ENCODE data around the gene SLC35B4. TPM values are rescaled to one million over a fixed set of nuclear protein-coding genes. Genes with fewer than 3 reads are reported as not detected.

The SLC35B4 gene, protein sequence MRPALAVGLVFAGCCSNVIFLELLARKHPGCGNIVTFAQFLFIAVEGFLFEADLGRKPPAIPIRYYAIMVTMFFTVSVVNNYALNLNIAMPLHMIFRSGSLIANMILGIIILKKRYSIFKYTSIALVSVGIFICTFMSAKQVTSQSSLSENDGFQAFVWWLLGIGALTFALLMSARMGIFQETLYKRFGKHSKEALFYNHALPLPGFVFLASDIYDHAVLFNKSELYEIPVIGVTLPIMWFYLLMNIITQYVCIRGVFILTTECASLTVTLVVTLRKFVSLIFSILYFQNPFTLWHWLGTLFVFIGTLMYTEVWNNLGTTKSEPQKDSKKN
- 10 to 100 TPM in 2 of 4 donors, 1 to 10 TPM in 2; 4.5 to 13.2 (median 10.2) TPM for total RNA-seq

DNA sequence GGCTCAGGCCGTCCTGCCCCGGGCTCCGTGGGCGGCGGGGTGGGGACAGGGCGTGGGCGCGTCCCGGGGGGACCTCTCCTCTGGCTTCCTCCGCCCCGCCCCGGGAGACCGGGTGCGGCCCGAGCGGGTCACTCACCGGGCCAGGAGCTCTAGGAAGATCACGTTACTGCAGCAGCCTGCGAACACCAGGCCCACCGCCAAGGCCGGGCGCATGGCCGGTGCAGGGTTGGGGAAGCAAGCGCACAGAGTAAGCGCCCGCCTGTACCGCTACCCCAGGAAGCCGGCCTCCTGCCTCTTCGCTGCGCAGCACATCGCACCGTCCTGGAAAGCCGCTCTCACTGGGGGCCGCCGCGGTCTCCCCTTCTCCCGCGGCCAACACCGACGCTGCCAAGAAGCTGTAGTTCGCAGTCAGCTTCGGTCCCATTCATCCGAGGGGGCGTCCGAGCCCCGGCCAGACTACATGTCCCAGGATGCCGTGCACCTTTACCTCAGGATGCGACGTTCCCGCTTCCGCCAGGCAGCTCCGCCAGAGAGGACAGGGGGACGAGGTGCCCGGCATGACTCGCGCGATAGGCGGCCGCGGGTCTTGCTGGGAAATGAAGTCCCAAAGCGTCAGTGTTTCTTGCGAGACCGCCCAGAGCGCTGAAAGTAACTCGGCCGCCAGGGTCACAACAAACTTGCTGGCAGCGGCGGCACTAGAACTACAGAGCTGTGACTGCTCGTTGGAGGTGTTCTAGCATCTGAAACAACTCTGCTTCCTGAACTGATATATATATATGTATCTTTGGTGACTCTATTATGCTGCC lies at the start of gene SLC35B4:
Gene SLC35B4, minus strand, starts transcription at position 392 of the 806 bp plus-strand sequence. Its CDS starts 179 bp downstream, at position 213.
- TF ChIP-seq, protein P1, sequence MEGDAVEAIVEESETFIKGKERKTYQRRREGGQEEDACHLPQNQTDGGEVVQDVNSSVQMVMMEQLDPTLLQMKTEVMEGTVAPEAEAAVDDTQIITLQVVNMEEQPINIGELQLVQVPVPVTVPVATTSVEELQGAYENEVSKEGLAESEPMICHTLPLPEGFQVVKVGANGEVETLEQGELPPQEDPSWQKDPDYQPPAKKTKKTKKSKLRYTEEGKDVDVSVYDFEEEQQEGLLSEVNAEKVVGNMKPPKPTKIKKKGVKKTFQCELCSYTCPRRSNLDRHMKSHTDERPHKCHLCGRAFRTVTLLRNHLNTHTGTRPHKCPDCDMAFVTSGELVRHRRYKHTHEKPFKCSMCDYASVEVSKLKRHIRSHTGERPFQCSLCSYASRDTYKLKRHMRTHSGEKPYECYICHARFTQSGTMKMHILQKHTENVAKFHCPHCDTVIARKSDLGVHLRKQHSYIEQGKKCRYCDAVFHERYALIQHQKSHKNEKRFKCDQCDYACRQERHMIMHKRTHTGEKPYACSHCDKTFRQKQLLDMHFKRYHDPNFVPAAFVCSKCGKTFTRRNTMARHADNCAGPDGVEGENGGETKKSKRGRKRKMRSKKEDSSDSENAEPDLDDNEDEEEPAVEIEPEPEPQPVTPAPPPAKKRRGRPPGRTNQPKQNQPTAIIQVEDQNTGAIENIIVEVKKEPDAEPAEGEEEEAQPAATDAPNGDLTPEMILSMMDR (IDR thresholded peaks at IDR 0.05; ENCODE audit: low read depth), result no peak

DNA sequence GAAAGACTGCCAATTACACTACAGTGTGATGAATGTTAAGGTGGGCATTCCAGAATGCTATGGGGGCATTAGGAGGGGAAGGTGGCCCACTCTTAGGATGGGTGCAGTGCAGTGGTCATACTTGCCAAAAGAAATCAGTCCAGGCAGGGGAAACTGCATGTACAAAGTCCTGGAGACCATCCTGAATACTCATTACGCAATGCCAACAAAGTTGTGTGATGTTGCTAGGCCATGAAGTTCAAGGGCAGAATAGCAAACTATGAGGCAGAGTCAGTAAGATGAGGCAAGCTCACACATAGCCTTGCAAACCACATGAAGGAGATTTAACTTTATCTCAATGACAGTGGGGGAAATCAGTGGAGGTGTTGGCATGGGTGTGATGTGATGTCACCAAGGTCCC lies 49.8 kb upstream of the SLC35B4 start:
- TF ChIP-seq, protein P1 (IDR thresholded peaks at IDR 0.05; ENCODE audit: low read depth), result no peak

DNA sequence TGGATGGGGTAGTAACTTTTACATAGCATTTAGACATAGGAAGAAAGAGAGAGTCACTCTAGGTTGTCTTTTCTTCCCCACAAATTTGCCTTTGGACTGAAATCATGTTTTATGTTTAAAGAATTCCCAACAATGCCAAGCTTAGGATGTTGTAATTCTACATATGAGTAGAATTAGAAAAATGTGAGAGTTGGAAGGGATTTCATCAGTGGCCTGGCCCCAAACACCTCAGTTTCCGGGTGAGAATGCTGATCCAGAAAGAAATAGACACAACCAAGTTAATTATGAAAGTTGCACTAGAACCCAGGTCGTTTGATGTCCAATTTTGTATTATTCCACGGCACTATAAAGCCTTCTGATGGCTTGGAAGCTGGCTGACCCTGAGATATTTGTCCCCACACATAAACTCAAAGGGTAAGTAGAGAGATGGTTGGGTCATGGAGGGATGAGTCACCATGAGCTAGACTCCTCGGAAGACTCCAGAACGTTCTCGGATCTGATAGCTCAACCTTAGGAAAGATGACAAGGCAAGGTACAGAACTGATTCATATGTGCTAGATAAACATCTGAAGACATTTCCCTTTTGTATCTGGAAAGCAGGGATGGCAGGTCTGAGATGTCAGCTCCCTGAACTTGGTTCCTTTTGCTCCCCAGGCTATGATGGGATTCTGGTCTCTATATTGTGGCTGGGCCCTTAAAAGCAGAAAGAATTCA lies 48.8 kb upstream of the SLC35B4 start:
- TF ChIP-seq, protein P1 (IDR thresholded peaks at IDR 0.05; ENCODE audit: low read depth), result no peak

DNA sequence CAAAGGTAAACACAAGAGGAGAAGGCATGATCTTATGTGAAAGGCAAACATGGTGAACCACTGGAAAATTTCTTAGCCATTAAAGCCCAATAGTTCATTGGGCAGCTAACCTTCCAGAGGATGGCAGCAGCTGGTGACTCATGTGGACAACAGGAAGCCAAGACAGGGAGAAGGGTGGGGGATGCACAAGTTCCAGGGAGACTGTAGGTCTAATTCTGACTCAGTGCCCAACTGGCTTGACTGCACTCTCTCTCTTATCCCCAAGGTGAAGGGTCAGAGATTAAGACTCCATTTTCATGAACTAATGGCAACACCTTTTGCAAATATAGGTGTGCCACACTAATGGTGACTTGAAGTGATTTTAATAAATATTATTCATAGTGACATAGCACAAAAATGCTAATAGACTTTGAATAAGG lies 47.9 kb upstream of the SLC35B4 start:
- TF ChIP-seq, protein P1 (IDR thresholded peaks at IDR 0.05; ENCODE audit: low read depth), result no peak

DNA sequence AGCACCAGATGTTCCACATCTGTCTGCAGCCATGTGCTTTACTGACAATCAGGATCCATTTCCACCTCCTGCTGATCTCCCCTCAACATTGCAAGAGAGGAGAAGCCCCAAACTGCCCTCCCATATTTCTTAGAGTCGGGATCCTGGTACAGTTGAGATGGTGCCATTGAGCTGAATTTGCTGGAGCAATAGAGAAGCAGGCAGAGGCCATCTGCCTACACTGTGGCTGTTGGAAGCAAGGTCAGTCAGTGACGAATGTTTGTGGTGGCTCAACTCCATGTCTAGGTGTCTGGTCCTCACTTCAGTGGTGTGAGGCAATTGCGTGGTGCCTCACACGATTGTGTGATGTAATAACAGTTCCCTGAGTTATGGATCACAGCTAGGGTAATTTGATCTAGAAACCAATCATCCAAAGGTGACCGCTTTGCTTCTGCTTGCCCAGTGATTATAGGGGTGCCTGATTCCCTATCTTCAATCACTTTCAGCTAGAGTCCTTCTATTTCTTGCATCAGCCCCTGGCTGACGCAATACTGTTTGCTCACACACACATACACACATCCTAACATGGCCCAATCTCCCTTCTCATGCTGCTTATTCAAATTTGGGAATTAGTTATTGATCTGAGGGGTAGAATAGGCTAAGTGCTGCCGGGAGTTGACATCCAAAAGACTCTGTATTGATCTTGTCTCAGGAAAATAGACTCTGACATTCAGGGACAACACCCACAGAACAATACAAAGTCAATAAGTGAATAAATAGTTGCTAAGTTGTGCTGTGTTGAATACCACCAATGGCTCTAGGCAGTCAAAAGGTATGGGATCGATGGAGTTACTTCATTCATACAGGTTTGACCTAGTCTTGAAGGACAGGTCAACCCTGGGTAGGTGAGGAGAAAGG lies 46.1 kb upstream of the SLC35B4 start:
- TF ChIP-seq, protein P1 (IDR thresholded peaks at IDR 0.05; ENCODE audit: low read depth), result no peak

DNA sequence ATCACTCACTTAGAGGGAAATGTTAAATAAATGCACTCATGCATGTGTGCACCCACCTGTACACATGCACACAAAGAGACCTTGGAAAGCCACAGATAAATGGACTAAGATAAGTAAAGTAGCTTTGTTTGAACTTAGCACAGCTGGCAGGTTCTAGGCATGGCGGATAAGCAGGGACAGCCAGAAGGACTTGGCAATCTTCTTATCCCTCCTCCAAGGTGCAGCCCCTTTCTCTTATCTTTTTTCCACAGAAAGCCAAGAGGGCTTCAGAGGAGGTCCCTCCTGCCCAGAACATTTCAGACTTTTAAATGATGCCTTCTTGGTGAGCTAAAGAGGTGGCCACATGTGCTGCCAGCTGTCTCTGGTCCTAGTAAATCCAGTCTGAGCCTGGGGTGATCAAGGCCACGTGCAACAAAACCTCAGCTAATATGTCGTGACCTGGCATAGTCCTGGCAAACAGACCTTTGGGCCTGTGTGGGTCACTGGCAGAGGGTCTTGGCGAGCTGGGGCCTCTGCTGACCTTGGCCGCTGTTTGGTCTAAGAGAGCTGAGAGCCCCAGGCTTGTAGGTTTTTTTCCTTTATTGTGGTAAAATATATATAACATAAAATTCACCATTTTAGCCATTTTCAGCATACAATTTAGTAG lies 43.2 kb upstream of the SLC35B4 start:
- TF ChIP-seq, protein P1 (IDR thresholded peaks at IDR 0.05; ENCODE audit: low read depth), result no peak
